NCI-H2227 (cell line): Measurements from ENCODE around the gene PHLPP1.

ENCODE experiments used
- DNase-seq: peaks from one replicate; lab custom pipeline; 2025; ENCODE audit not compliant: unreplicated experiment; lab: John Stamatoyannopoulos, UW

The PHLPP1 gene

DNA sequence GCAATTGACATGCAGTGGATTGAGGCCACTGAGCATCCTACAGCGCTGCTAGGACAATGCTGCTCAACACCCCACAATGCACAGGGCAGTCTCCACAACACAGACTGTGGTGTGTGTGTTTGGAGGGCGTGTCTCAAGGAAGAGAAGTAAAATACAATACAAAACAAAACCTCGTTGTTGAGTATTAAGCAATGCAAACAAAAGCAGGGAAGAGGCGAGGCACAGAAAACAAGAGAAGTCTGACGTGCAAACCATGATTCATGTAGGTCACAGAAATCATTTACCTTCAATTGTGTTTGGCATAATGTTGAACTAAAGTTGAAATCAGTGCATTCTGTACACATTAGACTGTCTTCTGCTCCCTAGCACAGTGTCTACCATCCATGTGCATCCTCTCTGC lies 260.9 kb downstream of the PHLPP1 start:
- no peak for DNase-seq

DNA sequence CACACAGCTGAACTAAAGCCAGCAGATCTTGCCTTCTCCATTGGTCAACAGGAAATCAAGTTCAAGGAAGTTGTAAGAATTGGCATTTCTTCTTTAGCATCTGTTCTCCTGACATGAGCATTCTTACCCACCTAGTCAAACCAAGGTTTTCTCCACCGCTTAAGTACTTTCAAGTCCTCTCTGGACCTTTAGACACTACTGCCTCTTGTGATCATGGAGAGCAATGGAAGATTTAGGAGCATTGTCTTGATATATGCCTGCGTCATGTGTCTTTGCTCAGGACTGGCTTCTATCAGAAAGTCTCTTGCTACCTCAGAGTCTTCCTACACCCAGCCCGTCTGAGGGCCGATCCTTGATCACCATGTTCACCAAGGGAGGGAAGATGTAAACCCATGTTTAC lies 262.2 kb downstream of the PHLPP1 start:
- no peak for DNase-seq

DNA sequence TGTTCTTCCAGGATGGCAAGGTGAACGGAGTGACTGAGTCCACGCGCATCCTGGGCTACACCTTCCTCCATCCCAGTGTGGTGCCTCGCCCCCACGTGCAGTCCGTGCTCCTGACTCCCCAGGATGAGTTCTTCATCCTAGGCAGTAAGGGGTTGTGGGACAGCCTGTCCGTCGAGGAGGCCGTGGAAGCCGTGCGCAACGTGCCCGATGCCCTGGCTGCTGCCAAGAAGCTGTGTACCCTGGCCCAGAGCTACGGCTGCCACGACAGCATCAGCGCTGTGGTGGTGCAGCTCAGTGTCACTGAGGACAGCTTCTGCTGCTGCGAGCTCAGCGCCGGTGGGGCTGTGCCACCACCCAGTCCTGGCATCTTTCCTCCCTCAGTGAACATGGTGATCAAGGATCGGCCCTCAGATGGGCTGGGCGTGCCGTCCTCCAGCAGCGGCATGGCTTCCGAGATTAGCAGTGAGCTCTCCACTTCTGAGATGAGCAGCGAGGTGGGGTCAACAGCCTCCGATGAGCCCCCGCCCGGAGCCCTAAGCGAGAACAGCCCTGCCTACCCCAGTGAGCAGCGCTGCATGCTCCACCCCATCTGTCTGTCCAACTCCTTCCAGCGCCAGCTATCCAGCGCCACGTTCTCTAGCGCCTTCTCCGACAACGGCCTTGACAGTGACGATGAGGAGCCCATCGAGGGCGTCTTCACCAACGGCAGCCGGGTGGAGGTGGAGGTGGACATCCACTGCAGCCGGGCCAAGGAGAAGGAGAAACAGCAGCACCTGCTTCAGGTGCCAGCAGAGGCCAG lies 263.1 kb downstream of the PHLPP1 start:
- DNase-seq = no peak

DNA sequence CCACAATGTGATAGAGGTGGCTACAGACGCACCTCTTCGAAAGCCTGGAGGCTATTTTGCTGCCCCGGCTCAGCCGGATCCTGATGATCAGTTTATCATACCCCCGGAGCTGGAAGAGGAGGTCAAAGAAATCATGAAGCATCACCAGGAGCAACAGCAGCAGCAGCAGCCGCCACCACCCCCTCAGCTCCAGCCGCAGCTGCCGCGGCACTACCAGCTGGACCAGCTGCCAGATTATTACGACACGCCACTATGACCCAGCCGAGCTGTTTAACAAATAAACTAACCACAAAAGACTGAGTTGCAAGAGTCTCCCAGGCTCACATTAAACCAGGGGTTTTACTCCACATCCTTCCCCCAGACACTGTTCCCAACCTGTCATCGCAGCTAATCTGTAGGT lies 263.8 kb downstream of the PHLPP1 start:
- DNase-seq = peak; percentile 28

DNA sequence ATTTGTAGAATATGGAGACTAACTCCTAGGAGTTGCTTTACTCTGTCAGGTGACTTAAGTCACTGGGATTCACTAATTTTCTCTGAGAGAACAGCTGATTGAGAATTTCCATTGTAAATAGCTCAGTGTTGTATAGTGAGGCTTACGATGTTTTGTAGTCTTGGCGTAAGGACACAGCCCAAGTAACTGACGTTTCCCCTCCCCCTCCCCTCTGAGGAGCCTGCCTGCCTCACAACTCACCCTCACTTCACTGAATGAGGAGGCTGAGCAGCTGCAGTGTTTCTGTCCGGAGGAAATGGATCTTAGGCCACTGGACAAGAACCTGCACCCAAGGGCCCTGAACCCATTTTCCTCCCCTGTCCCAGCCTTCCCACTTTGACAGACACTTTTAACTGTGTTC lies 264.6 kb downstream of the PHLPP1 start:
- DNase-seq = no peak

DNA sequence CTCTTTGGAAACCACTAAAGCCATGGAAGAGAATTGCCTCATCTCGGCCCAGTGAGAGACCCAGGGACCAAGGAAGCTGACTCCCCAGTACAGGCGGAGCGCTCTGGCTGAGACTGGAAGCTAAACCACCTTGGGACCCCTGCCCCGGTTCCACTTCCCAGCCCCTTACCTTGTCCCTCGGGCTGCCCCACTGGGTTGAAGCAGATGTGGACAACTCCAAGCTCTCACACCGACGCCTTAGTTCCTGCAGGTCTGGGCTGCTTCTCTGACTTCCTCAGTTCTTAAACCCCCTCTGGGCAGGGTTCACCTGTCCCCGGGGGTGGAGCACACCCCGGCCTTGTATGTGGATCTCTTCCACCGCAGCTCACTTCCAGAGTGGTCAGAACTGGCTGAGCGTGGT lies 266.2 kb downstream of the PHLPP1 start:
- DNase-seq = no peak

DNA sequence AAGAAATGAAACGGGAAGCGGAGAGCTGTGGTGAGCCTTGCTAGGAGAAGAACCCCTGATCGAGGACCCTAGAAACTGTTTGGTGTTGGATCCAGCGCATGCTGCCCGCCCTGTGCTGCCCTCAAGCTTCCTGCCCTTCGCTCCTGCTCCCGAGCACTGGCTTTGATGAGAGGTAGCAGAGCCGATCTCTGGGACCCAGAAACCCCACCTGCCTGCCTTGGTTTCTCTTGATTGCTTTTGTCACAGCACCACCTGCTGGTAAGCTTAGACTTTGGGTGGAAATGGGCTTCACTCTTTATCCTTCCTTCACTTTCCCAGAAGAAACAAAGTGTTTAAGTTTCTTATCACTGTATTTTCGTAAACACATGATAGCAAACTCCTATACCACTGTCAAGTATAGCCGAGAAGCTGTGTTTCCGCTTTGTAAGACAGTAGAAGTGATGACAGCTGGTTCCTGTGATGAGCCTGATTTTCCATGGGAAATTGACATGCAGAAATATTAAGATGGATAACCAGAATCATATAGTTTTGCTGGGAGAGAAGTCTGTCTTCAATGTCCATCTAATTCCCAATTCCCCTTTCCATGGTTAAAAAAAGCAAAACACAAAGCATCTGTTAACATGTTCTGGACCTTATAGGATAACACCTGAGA lies 267.4 kb downstream of the PHLPP1 start:
- peak; percentile 56 for DNase-seq

DNA sequence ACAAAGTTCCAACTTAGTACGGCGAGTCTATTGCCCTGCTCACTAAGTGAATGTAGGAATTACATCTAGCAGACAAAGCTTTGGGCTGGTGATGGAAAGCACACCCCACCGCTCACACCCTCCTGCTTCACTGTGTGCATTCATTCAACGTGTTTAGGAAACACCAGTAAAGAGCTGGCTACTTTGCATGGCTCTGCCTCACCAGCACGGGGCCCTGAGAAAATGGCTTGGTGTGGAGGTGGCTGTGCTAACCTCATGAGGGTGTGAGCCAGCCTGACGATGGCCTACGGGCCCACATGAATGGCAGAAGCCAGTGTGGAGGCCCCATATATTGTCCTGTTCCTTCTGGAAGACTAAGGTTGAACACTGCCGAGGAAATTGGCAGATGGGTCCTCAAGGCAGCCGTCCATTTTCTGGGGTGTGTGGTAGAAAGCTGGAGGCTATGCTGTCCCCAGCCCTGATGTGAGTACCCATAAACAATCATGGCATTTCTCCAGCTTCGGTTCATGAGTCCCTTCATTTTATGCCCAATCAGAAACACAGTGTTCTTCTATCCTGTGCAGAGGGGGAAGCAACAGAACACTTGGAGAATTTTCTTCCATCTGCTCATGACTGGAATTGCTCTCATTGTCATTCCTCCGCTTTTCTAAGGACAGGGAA lies 269.4 kb downstream of the PHLPP1 start:
- DNase-seq = no peak

DNA sequence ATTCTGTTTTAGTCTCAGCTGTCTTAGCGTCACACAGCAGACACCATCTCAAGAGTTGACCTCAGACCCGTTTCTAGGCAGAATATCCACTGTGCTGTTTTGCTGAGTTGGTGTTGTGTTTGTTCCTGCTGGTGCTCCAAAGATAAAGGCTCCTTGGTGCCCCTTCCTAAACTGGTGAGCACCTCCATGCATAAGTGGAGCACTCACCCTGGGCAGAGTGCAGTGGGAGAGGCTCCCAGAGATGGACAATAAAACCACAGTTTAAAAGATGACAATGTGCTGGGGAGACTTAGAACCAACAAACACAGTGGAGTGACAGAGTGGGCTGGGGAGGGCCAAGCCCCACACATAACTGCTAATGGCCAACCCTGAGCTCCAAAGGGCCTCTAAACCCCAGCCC lies 271.1 kb downstream of the PHLPP1 start:
- no peak for DNase-seq

DNA sequence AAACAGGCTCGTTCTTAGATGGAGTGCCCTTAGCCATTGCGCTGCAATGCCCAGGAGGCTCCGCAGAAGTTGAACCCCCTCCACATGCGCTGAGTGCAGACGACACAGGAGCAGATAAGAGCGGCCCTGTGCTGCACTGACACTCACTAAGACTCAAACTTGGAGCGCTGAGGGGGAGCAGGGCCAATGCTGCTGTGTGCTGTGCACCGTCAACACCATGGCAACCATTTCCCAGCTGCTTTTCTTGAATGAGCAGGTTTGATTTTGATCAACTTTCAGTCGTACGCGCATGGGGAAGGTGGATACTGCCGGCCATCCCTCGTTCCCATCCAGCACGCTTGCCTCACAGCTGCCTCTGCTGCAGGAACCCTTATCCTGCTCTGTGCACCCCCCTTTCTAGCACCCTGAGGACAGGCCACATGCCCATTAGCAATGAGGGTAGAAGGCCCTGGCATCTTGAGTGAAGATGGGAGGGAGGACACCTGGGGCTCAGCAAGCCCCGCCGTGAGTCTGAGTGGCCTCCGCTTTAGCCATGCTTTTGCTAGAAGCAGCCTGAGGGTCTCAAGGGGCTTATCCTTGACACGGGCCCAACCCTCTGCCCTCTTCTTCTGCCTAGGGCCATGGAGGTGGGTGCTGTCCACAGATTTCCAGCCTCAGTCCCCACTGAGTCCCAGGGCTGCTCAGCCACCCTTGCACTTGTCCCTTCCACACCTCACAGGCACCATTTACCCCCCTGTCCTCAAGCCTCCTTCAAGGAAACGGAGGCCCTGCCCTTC lies 271.9 kb downstream of the PHLPP1 start:
- DNase-seq = no peak

DNA sequence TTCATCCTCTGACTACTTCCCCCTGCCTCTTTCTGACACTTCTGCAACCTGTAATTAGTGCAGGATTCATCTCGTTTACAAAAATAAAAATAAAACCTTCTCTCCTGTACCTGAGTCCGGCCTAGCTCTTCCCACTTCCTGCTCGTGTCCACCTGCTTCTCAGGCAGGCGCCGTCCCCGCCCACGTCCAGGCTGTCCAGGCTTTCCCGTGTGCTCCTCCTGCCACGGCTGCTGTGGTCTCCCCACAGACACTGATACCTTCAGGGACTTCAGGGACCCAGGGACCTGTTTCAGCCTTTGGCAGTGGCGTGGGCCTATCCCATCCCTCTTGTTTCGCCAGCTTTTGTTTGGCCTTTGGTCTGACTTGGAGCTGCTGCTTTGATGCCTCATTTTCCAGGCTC lies 272.5 kb downstream of the PHLPP1 start:
- no peak for DNase-seq

DNA sequence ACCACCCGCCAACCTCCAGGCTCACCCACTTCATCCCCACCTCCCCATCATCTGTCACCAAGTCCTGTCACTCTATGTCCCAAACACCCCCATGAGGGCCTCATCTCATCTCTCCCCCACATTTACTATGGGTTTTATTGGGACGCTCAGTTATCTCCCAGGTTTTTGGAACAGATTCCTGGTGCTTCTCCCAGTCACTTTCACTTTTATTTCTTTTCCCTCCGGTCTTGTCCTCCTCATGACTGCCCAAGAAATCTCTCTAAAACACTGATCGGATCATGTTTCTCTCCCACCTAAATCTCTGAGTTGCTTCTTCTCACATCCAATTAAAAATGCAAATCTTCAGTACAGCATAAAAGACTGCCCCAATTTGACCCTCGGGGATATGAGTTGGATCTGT lies 273.1 kb downstream of the PHLPP1 start:
- DNase-seq = no peak

DNA sequence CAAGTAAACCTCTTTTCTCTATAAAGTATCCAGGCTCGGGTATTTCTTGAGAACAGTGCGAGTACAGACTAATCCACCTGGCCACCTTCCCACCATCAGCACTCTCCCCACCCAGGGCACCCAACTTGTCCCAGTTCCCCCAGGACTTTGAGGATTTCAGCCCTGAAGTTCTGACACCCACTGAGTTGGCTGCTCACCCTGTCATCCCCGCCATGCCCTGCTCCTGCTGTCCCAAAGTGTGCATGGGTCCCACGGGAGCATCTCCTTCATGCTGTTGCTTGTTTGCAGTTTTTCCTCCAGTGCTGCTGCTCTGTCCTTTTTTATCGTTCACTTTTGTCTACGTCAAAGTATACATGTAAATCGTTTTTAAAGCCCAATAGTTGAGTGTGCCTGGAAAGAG lies 273.9 kb downstream of the PHLPP1 start:
- DNase-seq = no peak

DNA sequence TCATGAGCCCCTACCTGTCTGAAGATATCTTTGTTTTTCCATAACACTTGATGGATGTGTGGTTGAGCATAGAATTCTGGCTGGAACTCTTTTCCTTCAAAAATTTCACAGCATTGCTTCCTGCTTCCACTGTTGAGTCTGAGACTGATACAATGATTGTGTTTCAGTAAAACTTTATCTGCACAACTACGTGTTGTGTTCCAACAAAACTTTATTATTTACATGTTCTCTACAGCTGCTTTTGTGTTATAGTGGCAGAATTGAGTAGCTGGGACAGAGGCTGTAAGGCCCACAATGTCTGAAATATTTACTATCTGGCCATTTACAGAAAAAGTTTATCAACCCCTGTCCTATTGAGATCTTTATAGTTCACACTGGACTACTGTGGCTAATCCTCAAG lies 275.3 kb downstream of the PHLPP1 start:
- DNase-seq = no peak

DNA sequence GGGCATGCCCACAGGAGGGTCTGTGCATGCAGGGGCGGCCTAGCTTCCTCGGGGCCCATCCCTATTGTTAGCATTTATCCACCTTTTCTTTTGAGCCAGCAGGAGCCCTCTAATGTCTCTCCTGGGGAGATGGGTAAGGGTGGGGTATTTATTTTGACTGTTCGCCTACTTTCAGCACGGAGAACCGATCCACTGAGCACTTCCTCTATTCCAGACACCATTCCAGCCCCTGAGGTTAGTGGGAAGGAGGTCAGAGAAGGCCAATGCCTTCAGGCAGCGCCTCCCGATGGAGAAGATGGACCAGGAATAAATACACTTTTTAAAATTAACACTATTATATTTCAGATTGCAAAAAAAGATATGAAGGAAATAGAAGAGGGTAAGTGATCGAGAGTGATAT lies 276.0 kb downstream of the PHLPP1 start:
- DNase-seq = no peak

DNA sequence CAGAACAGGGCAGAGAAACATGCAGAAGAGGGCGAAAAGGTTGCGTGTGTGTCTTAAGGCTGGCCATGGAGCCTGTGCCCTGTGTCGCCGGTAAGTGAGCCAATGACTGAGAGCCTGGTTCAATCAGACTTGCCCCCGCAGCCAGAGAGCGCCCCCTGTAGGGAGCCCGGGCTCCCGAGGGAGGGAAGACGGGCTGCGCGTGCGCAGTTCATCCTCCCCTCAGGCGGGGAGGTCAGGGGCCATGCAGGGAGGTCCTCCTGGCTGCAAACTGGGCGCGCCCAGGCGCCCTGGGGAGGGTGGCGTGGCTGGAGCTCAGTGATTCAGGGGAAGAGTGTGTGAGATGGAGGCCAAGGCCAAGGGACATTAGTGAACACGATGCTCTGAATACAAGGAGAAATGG lies 276.6 kb downstream of the PHLPP1 start:
- DNase-seq = no peak

DNA sequence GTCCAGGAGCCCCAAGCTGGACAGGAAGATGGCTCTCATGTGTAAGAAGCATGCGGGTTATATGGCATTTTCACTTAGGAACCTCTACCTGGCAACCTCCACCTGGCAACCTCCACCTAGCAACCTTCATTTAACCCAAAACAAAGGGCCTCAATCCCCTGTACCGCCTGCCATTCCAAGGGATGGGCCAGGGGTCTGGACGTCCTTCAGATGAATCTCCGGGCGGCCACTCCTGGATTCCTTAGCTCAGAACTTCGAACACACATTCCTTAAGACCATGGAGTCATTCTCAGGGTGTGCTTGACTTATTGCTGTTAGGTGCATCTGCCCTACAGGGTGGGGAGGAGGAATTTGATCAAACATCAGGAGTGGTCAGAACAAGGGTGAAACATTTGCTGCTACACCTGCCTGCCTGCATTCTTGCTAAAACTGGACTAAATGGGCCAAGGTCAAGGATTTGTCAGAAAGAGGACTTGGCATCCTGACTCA lies 277.6 kb downstream of the PHLPP1 start:
- no peak for DNase-seq

DNA sequence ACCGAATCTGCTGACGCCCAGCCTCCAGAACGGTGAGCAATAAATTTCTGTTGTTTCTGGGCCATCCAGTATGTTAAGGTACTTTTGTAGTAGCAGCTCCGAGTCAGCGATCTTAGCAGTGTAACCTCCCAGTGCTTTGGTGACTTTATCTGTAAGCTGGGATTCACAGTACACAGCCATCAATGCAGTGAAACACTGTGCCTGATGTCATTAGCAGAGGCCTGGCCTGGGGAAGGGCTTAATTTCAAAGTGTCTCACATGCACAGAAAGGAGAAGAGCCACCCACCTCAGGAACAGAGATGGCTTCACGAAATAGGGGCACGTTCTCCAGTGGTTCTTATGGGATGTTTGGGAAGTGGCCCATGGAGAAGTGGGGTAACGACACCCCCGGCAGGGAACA lies 281.2 kb downstream of the PHLPP1 start:
- DNase-seq = no peak

DNA sequence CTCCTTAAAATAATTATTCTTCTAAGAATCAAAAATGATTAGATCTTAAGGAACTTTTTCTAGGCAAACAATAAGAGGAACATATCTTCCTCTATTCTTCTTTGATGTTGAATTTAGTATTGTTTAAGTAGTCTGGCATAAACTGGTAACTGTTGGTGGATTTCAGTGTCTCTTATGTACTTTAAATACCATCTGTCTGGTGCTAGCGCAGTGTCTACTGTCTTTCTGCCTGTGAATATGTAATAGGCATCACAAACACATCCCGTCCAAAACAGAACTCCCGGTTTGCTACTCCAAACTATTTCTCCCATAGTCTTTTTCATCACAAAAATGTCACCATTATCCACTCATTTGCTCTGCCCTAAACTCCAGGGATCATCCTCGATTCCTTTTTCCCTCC lies 281.7 kb downstream of the PHLPP1 start:
- DNase-seq = no peak

DNA sequence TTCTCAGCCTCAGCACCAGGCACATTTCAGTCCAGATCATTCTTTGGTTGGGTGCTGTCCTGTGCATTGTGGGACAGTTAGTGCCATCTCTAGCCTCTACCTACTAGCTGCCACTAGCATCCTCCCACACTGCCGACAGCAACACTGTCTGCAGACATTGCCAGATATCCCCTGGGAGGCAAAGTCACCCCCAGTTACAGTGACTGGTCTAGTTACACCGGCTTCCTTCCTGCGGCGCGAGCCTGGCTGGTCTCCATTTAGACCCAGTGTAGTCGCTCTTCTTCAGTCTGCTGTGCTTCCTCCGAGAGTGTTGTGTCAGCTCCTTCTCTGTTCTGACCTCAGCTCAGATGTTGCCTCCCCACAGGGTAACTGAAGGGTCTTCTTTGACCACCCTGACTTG lies 283.1 kb downstream of the PHLPP1 start:
- no peak for DNase-seq

DNA sequence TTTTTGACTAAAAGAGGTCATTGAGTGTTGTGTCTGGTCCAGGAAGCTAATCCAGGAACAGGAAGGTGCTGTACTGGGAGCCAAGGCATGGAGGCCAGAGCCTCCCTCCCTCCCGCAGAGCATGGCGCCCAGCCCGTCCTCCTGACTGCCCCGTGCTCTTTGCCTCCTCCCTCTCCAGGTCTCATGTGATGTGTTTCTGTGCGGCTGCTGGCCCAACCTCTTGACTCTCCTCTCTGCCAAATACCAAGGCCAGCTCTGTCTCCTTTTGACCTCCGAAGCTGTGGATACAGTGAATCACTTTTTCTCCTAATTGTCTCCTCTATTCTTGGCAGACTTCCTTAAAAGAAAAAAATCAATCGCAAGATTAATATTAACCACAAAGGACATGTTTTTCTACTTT lies 284.1 kb downstream of the PHLPP1 start:
- DNase-seq = no peak
